Pancreas (tissue), 10 donors: ENCODE measurements around the gene GIPC1. TPM values are rescaled to one million over a fixed set of nuclear protein-coding genes. Genes with fewer than 3 reads are reported as not detected.

Source experiments
- ATAC-seq, 4 donors: fragments of 200-7000 bp; cut with Tn5 transposase; one replicate each; pipeline versions ENCODE4 v1.8.0 to v1.9.1; 2020; ENCODE audit warnings: mild to moderate bottlenecking in 4 of 4, moderate library complexity in 4 of 4
- DNase-seq, 6 donors: peaks; one replicate each; pipeline ENCODE4 v3.0.0-alpha.2; 2020
- FAIRE-seq: peaks from 2 replicates; lab custom pipeline; 2012; peaks lifted over from hg19 to GRCh38; lab: Jason Lieb, UNC
- H3K27ac ChIP-seq, 4 donors: fragments of 200-600 bp; sonication (generic); 1 replicate in 3 of 4; 2 replicates in 1 of 4; pipeline versions ENCODE4 v1.5.0 to v1.8.0; 2020
- H3K27me3 ChIP-seq, 4 donors: fragments of 200-600 bp; one replicate each; pipeline ENCODE4 v1.8.0; 2021
- H3K36me3 ChIP-seq, 3 donors: fragments of 200-600 bp; sonication (generic) in 1 of 3; one replicate each; pipeline versions ENCODE4 v1.5.0 to v1.8.0; 2020 to 2021
- H3K4me1 ChIP-seq, 3 donors: fragments of 200-600 bp; one replicate each; pipeline ENCODE4 v1.8.0; 2021
- H3K4me3 ChIP-seq, 4 donors: fragments of 200-600 bp; sonication (generic) in 2 of 4; one replicate each; pipeline versions ENCODE4 v1.5.0 to v1.8.0; 2020 to 2021
- H3K9me3 ChIP-seq, 4 donors: fragments of 200-600 bp; one replicate each; pipeline ENCODE4 v1.8.0; 2021
- WGBS, 2 donors: extraction: QIAGEN DNeasy Blood & Tissue Kit; methylation state at CpG; one replicate each; pipeline ENCODE4 v1.1.7; 2013; 5-methylcytosine and 5-hydroxymethylcytosine counted together
- intact Hi-C, 3 donors: fragments of 100-400 bp; cut with DNase I; formaldehyde crosslinking; loops; one replicate each; pipeline versions ENCODE4 v1.11.1 to v1.14.2; 2022
- polyA plus RNA-seq, 2 donors: library from polyadenylated mRNA; stranded (reverse); fragments of 200-250 nt; gene quantifications; one replicate each; pipeline ENCODE4 v1.2.3, GENCODE V29; 2013
- total RNA-seq, 6 donors: library from RNA; stranded (reverse); fragmentation: NEBNext Ultra II Directional in 4 of 6; extraction: Animal tissue kit (Norgen Biotek cat#: 25700) in 4 of 6; gene quantifications; one replicate each; pipeline versions ENCODE4 v1.2.1 to v1.2.4, GENCODE V29; 2021 to 2023
- TF ChIP-seq, protein P1 (sequence below), 4 donors: fragments of 200-600 bp; sonication (generic) in 3 of 4; IDR thresholded peaks; one replicate each; pipeline versions ENCODE4 v1.5.0 to v1.8.0; 2021; ENCODE audit warnings: antibody characterized with exemption in 4 of 4
- donor health status: healthy with polysubstance abuse.
- donor health status: DM: no; HTN: no; CAD: no; lungs with moderate emphysema.
- donor health status: DM: no; HTN: no; CAD: no.
- donor health status: control.
- donor health status: control.
- donor health status: Bipolar disorder and iron deficiency.
- donor health status: DM: yes; HTN: yes; CAD: no.
- donor health status: DM: no; HTN: no; CAD: no.
- donor health status: DM: no; HTN: no; CAD: no.
- donor health status: DM: yes; HTN: yes; CAD: no.

GIPC1 gene
- total and polyA plus RNA-seq, 8 donors: 19.0 to 53.1 (median 25.0) TPM

DNA sequence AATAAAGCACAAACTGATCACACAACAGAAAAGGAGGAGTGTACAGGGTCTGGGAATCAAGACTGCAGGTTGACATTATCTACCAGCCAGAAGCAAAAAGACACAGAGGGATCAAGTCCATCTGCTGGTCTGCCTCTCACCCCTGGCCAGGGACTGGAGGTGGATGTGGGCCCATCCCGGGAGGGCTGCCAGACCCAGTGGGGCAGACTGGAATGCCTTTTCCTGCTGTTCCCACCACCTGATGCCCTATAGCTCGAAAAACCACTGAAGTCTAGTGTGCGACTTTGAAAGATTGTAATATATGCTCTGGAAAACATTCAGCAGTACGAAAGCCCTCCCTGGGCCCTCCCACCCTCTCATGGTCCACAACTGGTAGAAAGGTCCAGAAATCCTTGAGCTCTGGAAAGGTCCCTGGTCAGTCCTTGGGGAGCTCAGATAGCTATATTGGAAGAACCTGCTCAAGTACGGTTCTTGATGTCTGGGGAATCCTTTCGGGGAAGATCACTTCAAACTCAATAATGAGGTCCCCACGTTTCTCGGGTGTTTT lies 19.6 kb upstream of the GIPC1 start:
- peak in 1 of 6 donors; percentile 70 for DNase-seq

DNA sequence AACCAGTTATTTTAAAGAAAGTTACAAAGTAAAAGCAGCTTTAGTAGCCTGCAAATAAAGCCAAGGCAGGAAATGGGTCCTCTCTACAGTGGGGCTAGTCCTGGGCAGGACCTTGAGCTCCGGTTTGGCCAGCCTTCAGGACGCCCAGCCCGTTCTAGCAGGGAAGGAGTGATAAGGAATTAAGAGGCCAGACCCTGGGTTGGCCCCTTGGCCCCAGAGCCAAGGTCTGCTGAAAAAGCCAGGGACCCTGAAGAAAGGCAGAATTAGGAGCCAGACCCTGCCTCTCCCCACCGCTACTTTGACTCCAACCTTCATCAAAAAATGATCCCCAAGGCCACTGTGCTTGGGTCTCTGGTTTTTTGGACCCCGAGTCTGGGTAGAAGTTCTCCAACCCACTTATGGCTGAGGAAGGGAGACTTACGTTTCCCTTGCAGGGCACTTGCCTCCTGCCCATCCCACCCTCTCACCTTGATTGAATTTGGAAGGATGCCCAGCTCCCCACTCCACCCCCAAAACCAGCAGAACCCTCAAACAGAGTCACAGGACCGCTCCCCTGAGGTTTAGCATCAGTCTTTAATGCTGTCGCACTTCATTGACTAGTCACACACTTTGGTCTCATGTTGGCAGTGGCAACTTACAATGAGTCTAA lies 18.4 kb upstream of the GIPC1 start:
- no peak for FAIRE-seq
- ATAC-seq: no peak
- Histone ChIP-seq H3K27me3 (no peaks in the 10 kb centered on the region), H3K4me1 (peaks cover 9 to 28% (median 28%) of the 10 kb centered on the region in 3 donors), H3K27ac (no peak overlapping the region), H3K4me3 (no peak overlapping the region), H3K9me3 (no peaks in the 10 kb centered on the region), H3K36me3 (peaks cover 0 to 12% (median 2%) of the 10 kb centered on the region in 3 donors)
- intact Hi-C loops: no loop called here
- no peak for DNase-seq
- 67% methylated on average over 8 of the region's 8 CpGs for WGBS, 2 donors
- TF ChIP-seq, protein P1, sequence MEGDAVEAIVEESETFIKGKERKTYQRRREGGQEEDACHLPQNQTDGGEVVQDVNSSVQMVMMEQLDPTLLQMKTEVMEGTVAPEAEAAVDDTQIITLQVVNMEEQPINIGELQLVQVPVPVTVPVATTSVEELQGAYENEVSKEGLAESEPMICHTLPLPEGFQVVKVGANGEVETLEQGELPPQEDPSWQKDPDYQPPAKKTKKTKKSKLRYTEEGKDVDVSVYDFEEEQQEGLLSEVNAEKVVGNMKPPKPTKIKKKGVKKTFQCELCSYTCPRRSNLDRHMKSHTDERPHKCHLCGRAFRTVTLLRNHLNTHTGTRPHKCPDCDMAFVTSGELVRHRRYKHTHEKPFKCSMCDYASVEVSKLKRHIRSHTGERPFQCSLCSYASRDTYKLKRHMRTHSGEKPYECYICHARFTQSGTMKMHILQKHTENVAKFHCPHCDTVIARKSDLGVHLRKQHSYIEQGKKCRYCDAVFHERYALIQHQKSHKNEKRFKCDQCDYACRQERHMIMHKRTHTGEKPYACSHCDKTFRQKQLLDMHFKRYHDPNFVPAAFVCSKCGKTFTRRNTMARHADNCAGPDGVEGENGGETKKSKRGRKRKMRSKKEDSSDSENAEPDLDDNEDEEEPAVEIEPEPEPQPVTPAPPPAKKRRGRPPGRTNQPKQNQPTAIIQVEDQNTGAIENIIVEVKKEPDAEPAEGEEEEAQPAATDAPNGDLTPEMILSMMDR (IDR thresholded peaks at IDR 0.05): no peak

More for the DNA sequence above, 19.6 kb upstream of the GIPC1 start:
- intact Hi-C loops: no loop called here
- 58 to 62% methylated on average over 8 of the region's 8 CpGs for WGBS, 2 donors
- peaks cover 0 to 12% (median 2%) of the 10 kb centered on the region in 3 donors for H3K36me3 ChIP-seq
- H3K27me3 ChIP-seq: no peaks in the 10 kb centered on the region
- peak overlapping the region in 2 of 4 donors; percentile 81 to 95 for H3K4me3 ChIP-seq
- FAIRE-seq: no peak
- peak overlapping the region in 2 of 4 donors; percentile 26 to 98 for H3K27ac ChIP-seq
- peaks cover 14 to 39% (median 34%) of the 10 kb centered on the region in 3 donors for H3K4me1 ChIP-seq
- TF ChIP-seq, protein P1 (IDR thresholded peaks at IDR 0.05): no peak
- no peaks in the 10 kb centered on the region for H3K9me3 ChIP-seq
- no peak for ATAC-seq

DNA sequence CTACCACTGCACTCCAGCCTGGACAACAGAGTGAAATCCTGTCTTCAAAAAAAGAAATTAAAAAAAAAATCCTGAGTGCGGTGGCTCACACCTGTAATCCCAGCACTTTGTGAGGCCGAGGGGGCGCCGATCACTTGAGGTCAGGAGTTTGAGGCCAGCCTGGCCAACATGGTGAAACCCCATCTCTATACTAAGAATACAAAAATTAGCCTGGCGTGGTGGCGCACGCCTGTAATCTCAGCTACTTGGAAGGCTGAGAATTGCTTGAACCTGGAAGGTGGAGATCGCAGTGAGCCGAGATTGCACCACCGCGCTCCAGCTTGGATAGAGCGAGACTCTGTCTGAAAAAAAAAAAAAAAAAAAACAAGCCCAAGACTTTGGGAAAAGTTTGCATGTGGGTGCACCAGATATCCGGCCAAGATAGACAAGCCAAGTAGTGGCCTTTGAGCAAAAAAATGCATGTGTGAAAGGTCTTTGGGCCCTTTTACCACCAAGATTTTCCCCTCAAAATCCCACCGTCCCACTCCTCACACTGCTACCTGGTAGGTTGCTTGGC lies 16.6 kb upstream of the GIPC1 start:
- no peak for FAIRE-seq
- H3K4me3 ChIP-seq: no peak overlapping the region
- 87 to 95% methylated on average over 14 of the region's 14 CpGs for WGBS, 2 donors
- intact Hi-C loops: no loop called here
- no peak for DNase-seq
- peaks cover 0 to 12% (median 2%) of the 10 kb centered on the region in 3 donors for H3K36me3 ChIP-seq
- no peak overlapping the region for H3K27ac ChIP-seq
- no peaks in the 10 kb centered on the region for H3K27me3 ChIP-seq
- TF ChIP-seq, protein P1 (IDR thresholded peaks at IDR 0.05): no peak
- no peaks in the 10 kb centered on the region for H3K9me3 ChIP-seq
- H3K4me1 ChIP-seq: peaks cover 4 to 23% (median 22%) of the 10 kb centered on the region in 3 donors
- ATAC-seq: no peak

DNA sequence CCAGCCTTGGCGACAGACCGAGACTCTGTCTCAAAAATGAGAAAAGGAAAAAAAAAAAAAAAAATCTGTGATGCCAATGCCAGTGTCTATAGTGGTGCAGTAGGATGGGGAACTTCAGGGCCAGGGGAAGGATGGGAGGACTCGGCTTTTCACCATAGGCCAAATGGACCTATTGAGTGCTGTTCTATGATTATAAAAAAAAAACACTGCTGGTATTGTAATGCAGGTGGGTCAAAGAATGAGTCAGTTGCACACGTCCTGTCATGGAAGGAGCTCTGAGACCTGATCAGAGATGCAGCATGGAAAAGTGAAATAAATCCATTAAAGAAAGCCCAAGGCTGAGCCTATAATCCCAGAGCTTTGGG lies 15.3 kb upstream of the GIPC1 start:
- TF ChIP-seq, protein P1 (IDR thresholded peaks at IDR 0.05): no peak

More for the DNA sequence above, 15.3 kb upstream of the GIPC1 start:
- intact Hi-C loops: no loop called here
- no peak for ATAC-seq
- FAIRE-seq: no peak
- Histone ChIP-seq H3K36me3 (peaks cover 0 to 12% (median 2%) of the 10 kb centered on the region in 3 donors), H3K4me3 (no peak overlapping the region), H3K4me1 (peaks cover 4 to 21% (median 20%) of the 10 kb centered on the region in 3 donors), H3K27me3 (no peaks in the 10 kb centered on the region), H3K27ac (no peak overlapping the region), H3K9me3 (no peaks in the 10 kb centered on the region)
- DNase-seq: no peak
- WGBS, 2 donors: 83 to 84% methylated on average over 4 of the region's 4 CpGs
